IMR-90 (cell line): ENCODE results near the gene SYNE3. TPM values are rescaled to one million over a fixed set of nuclear protein-coding genes. Genes with fewer than 3 reads are reported as not detected.

ENCODE experiments used
- ATAC-seq: fragments of 200-7000 bp; cut with Tn5 transposase; 2 replicates; pipeline ENCODE4 v1.9.1; 2020; ENCODE audit warnings: low read depth, mild to moderate bottlenecking, moderate library complexity
- BruUV-seq: library from RNA; stranded (reverse); fragments of 400-500 nt; replicated peaks from 2 replicates; lab custom pipeline; 2021; lab: Mats Ljungman, UMichigan
- CTCF ChIA-PET: fragments of 300-600 bp; formaldehyde crosslinking; extraction: SDS; loops from one replicate; lab custom pipeline; 2021; ENCODE audit warnings: antibody characterized with exemption; lab: Yijun Ruan, JAX
- POLR2A ChIA-PET: fragments of 300-600 bp; sonication (Branson Sonifier 250); formaldehyde crosslinking; loops from one replicate; lab custom pipeline; 2022; ENCODE audit warnings: antibody characterized with exemption; ENCODE audit not compliant: unreplicated experiment; lab: Charles Lee
- DNase-seq: peaks from one replicate; pipeline ENCODE4 v3.0.0; 2013
- H2AFZ ChIP-seq: replicated peaks from 2 replicates; pipeline ENCODE3; 2013; ENCODE audit warnings: low read length, mild to moderate bottlenecking; ENCODE audit not compliant: poor library complexity
- H2AK5ac ChIP-seq: 2 replicates; pipeline ENCODE4 v1.6.1; 2013; ENCODE audit warnings: low read depth, low read length, inconsistent platforms
- H2AK9ac ChIP-seq: replicated peaks from 2 replicates; pipeline ENCODE3; 2013; ENCODE audit warnings: mild to moderate bottlenecking, low read depth, low read length, moderate library complexity; ENCODE audit not compliant: poor library complexity
- H2BK120ac ChIP-seq: 2 replicates; pipeline ENCODE4 v1.6.1; 2013; ENCODE audit warnings: low read depth, low read length, inconsistent platforms
- H2BK15ac ChIP-seq: 3 replicates; pipeline ENCODE4 v1.6.1; 2013; ENCODE audit warnings: low read depth, low read length, inconsistent platforms
- H2BK20ac ChIP-seq: 2 replicates; pipeline ENCODE4 v1.6.1; 2013; ENCODE audit warnings: low read depth, mild to moderate bottlenecking, inconsistent platforms, low read length, moderate library complexity
- H2BK5ac ChIP-seq: 2 replicates; pipeline ENCODE4 v1.6.1; 2013; ENCODE audit warnings: mild to moderate bottlenecking, low read depth, low read length, inconsistent platforms; ENCODE audit not compliant: poor library complexity, severe bottlenecking
- H3K14ac ChIP-seq: replicated peaks from 2 replicates; pipeline ENCODE4 v1.6.1; 2013; ENCODE audit warnings: low read depth, low read length, inconsistent platforms
- H3K18ac ChIP-seq: 2 replicates; pipeline ENCODE4 v1.6.1; 2013; ENCODE audit warnings: low read depth, low read length, control low read depth
- H3K23ac ChIP-seq: 2 replicates; pipeline ENCODE4 v1.6.1; 2013; ENCODE audit warnings: low read depth, low read length, inconsistent platforms
- H3K27ac ChIP-seq: 2 replicates; pipeline ENCODE4 v1.5.1; 2013; ENCODE audit warnings: mild to moderate bottlenecking, control low read depth, low read length; ENCODE audit not compliant: insufficient read depth
- H3K27me3 ChIP-seq: 2 replicates; pipeline ENCODE4 v1.6.1; 2013; ENCODE audit warnings: low read length; ENCODE audit not compliant: control insufficient read depth, insufficient read depth
- H3K36me3 ChIP-seq: 2 replicates; pipeline ENCODE4 v1.6.1; 2013; ENCODE audit warnings: low read length, mixed read lengths; ENCODE audit not compliant: control insufficient read depth, insufficient read depth
- H3K4ac ChIP-seq: 2 replicates; pipeline ENCODE4 v1.6.1; 2013; ENCODE audit warnings: low read depth, low read length, inconsistent platforms
- H3K4me1 ChIP-seq: 2 replicates; pipeline ENCODE4 v1.6.1; 2013; ENCODE audit warnings: low read length, mixed read lengths; ENCODE audit not compliant: control insufficient read depth, insufficient read depth
- H3K4me2 ChIP-seq: 2 replicates; pipeline ENCODE4 v1.6.1; 2013; ENCODE audit warnings: low read depth, mild to moderate bottlenecking, control low read depth, low read length, moderate library complexity
- H3K4me3 ChIP-seq: 2 replicates; pipeline ENCODE4 v1.5.1; 2013; ENCODE audit warnings: low read depth, mild to moderate bottlenecking, control low read depth, low read length, moderate library complexity; ENCODE audit not compliant: insufficient read depth
- H3K56ac ChIP-seq: 2 replicates; pipeline ENCODE4 v1.6.1; 2013; ENCODE audit warnings: low read length, inconsistent platforms; ENCODE audit not compliant: insufficient read depth; ENCODE audit errors: extremely low read depth
- H3K79me1 ChIP-seq, 2 experiments: 2 replicates each; pipeline ENCODE4 v1.6.1; 2013; ENCODE audit warnings: low read length in 2 of 2, inconsistent platforms in 1 of 2, low read depth in 1 of 2
- H3K9ac ChIP-seq: 2 replicates; pipeline ENCODE4 v1.6.1; 2013; ENCODE audit warnings: low read depth, low read length, control low read depth
- H3K9me1 ChIP-seq: 2 replicates; pipeline ENCODE4 v1.6.1; 2013; ENCODE audit warnings: low read length, inconsistent platforms; ENCODE audit not compliant: insufficient read depth
- H3K9me3 ChIP-seq: 2 replicates; pipeline ENCODE4 v1.6.1; 2013; ENCODE audit warnings: low read length; ENCODE audit not compliant: control insufficient read depth, insufficient read depth
- H4K20me1 ChIP-seq: 2 replicates; pipeline ENCODE4 v1.6.1; 2013; ENCODE audit warnings: low read length, inconsistent platforms; ENCODE audit not compliant: insufficient read depth
- H4K5ac ChIP-seq: 2 replicates; pipeline ENCODE4 v1.6.1; 2013; ENCODE audit warnings: mild to moderate bottlenecking, low read depth, low read length, control low read depth
- H4K8ac ChIP-seq, 2 experiments: 2 replicates each; pipeline ENCODE4 v1.6.1; 2013; ENCODE audit warnings: low read depth in 2 of 2, low read length in 2 of 2, control low read depth in 1 of 2, inconsistent platforms in 1 of 2
- H4K91ac ChIP-seq: 2 replicates; pipeline ENCODE4 v1.6.1; 2013; ENCODE audit warnings: low read depth, low read length, inconsistent platforms; ENCODE audit not compliant: insufficient read depth
- BHLHE40 ChIP-seq: fragments of 150-350 bp; IDR thresholded peaks from 2 replicates; pipeline ENCODE4 v1.6.1; 2016; ENCODE audit warnings: mild to moderate bottlenecking, low read depth, low read length
- CEBPB ChIP-seq: IDR thresholded peaks from 2 replicates; pipeline ENCODE4 v1.6.1; 2012; ENCODE audit warnings: low read depth, low read length, improper control_type of control experiment
- FOS ChIP-seq: fragments of 150-350 bp; IDR thresholded peaks from 2 replicates; pipeline ENCODE4 v1.6.1; 2016; ENCODE audit warnings: low read depth, low read length
- MAFK ChIP-seq: IDR thresholded peaks from 2 replicates; pipeline ENCODE4 v1.6.1; 2012; ENCODE audit warnings: low read depth, low read length, improper control_type of control experiment
- MAZ ChIP-seq: IDR thresholded peaks from 2 replicates; pipeline ENCODE4 v1.6.1; 2012; ENCODE audit warnings: low read depth, mild to moderate bottlenecking, low read length, improper control_type of control experiment, moderate library complexity, borderline replicate concordance
- NFE2L2 ChIP-seq: fragments of 150-350 bp; IDR thresholded peaks from 2 replicates; pipeline ENCODE4 v1.6.1; 2016; ENCODE audit warnings: low read depth, mild to moderate bottlenecking, low read length
- POLR2A ChIP-seq: IDR thresholded peaks from 2 replicates; pipeline ENCODE4 v1.6.1; 2012; ENCODE audit warnings: mild to moderate bottlenecking, low read depth, low read length
- RAD21 ChIP-seq: IDR thresholded peaks from 2 replicates; pipeline ENCODE4 v1.6.1; 2012; ENCODE audit warnings: low read length, improper control_type of control experiment
- RCOR1 ChIP-seq: IDR thresholded peaks from 2 replicates; pipeline ENCODE4 v1.6.1; 2012; ENCODE audit warnings: mild to moderate bottlenecking, low read length, improper control_type of control experiment; ENCODE audit not compliant: insufficient replicate concordance
- RFX5 ChIP-seq: IDR thresholded peaks from 2 replicates; pipeline ENCODE4 v1.8.0; 2012; ENCODE audit warnings: low read depth, mild to moderate bottlenecking, low read length, moderate library complexity
- SMC3 ChIP-seq: fragments of 150-350 bp; IDR thresholded peaks from 2 replicates; pipeline ENCODE4 v1.6.1; 2016; ENCODE audit warnings: low read depth, mild to moderate bottlenecking, antibody characterized with exemption, low read length, moderate library complexity
- WGBS, 2 experiments: methylation state at CpG; one replicate each; pipeline versions ENCODE4 v1.1.5 to v1.1.7; 2013; ENCODE audit warnings: missing lambda C conversion rate in 2 of 2; ENCODE audit not compliant: insufficient read length in 1 of 2; ENCODE audit errors: extremely low coverage in 2 of 2; 5-methylcytosine and 5-hydroxymethylcytosine counted together
- dilution Hi-C: fragments of 300-500 bp; cut with HindIII; formaldehyde crosslinking; loops from one replicate; pipeline ENCODE4 v1.14.3; 2018; ENCODE audit warnings: low sequenced_read_pairs; ENCODE audit not compliant: unreplicated experiment
- in situ Hi-C: fragments of 300-500 bp; cut with MboI; formaldehyde crosslinking; loops from 3 replicates; pipeline ENCODE4 v1.14.3; 2019; ENCODE audit warnings: low sequenced_read_pairs, inconsistent platforms, mixed read lengths
- intact Hi-C: fragments of 100-400 bp; cut with micrococcal nuclease; formaldehyde crosslinking; loops from 2 replicates; pipeline ENCODE4 v1.10.0; 2022
- polyA plus RNA-seq, 3 experiments: library from polyadenylated mRNA; depleted of rRNA; stranded (reverse); fragments of >200 nt; gene quantifications; 2 replicates each; pipeline ENCODE4 v1.2.3, GENCODE V29; 2012; ENCODE audit warnings: low replicate concordance in 1 of 3
- total RNA-seq: library from RNA; depleted of rRNA; stranded (reverse); fragments of >200 nt; gene quantifications from 2 replicates; pipeline ENCODE4 v1.2.3, GENCODE V29; 2012
- TF ChIP-seq, protein P1 (sequence below): conservative IDR thresholded peaks from 2 replicates; pipeline ENCODE4 v1.5.1; 2012; ENCODE audit warnings: mild to moderate bottlenecking, low read depth, low read length, improper control_type of control experiment

Gene SYNE3
- total and polyA plus RNA-seq, 2 of the 4 experiments (the other 2 are of a cell fraction) = 2.9 to 5.0 TPM

DNA sequence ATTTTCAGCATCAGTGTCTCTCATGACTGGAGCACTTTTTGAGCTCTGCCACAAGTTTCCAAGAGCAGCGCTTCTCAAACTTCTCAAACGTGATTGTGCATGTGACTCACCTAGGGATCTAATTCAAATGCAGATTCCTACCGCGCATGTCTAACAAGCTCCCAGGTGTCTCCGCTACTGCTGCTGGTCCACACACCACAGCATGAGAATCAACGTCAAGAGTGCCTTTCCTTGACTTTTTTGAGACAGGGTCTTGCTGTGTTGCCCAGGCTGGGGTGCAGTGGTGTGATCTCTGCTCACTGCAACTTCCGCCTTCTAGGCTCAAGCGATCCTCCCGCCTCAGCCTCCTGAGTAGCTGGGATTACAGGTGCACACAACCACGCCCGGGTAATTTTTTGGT lies 40.8 kb upstream of the SYNE3 start:
- ATAC-seq (no peak), DNase-seq (no peak)
- Histone ChIP-seq H2AK9ac (no peak overlapping the region), H4K5ac (no peak overlapping the region), H3K4me3 (no peak overlapping the region), H3K4me2 (no peak overlapping the region), H2BK15ac (no peak overlapping the region), H2BK120ac (no peak overlapping the region), H4K8ac (no peak overlapping the region), H3K56ac (no peak overlapping the region), H3K36me3 (no peaks in the 10 kb centered on the region), H3K4me1 (no peaks in the 10 kb centered on the region), H4K91ac (no peak overlapping the region), H3K9me1 (no peaks in the 10 kb centered on the region), H3K14ac (no peak overlapping the region), H3K9me3 (no peaks in the 10 kb centered on the region), H3K18ac (no peak overlapping the region), H4K20me1 (no peaks in the 10 kb centered on the region), H2AK5ac (no peak overlapping the region), H3K27ac (no peak overlapping the region), H3K23ac (no peak overlapping the region), H3K27me3 (peaks cover 7% of the 10 kb centered on the region), H3K9ac (no peak overlapping the region), H2BK20ac (no peak overlapping the region), H2AFZ (no peak overlapping the region), H3K79me1 (no peaks in the 10 kb centered on the region), H3K4ac (no peak overlapping the region), H2BK5ac (no peak overlapping the region)
- intact Hi-C loops (no loop called here), dilution Hi-C loops (loop anchor here (25.0 kb wide), 1 partner anchor 230 kb away; no protein-coding TSS in a partner anchor), in situ Hi-C loops (loop anchor here (10.0 to 25.0 kb wide), 2 partner anchors 438 to 855 kb away; no protein-coding TSS in a partner anchor)
- CTCF ChIA-PET = no interaction called here
- POLR2A ChIA-PET = interaction anchor here (1.1 kb wide), 1 partner anchor 23 kb away, joined by 13 read pairs; no protein-coding TSS in a partner anchor
- no TSS peak for BruUV-seq
- 83% methylated on average over 2 of the region's 11 CpGs; no CpG with 5 or more reads in 1 of the 2 experiments for WGBS, 2 experiments
- TF ChIP-seq CEBPB = no peak
- no peak for TF ChIP-seq RAD21
- TF ChIP-seq RCOR1 = no peak
- no peak for TF ChIP-seq FOS
- TF ChIP-seq MAFK = no peak
- TF ChIP-seq, protein P1, sequence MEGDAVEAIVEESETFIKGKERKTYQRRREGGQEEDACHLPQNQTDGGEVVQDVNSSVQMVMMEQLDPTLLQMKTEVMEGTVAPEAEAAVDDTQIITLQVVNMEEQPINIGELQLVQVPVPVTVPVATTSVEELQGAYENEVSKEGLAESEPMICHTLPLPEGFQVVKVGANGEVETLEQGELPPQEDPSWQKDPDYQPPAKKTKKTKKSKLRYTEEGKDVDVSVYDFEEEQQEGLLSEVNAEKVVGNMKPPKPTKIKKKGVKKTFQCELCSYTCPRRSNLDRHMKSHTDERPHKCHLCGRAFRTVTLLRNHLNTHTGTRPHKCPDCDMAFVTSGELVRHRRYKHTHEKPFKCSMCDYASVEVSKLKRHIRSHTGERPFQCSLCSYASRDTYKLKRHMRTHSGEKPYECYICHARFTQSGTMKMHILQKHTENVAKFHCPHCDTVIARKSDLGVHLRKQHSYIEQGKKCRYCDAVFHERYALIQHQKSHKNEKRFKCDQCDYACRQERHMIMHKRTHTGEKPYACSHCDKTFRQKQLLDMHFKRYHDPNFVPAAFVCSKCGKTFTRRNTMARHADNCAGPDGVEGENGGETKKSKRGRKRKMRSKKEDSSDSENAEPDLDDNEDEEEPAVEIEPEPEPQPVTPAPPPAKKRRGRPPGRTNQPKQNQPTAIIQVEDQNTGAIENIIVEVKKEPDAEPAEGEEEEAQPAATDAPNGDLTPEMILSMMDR = no peak
- TF ChIP-seq POLR2A = no peak
- TF ChIP-seq RFX5 = no peak
- TF ChIP-seq BHLHE40 = no peak
- TF ChIP-seq NFE2L2 = no peak
- TF ChIP-seq MAZ = no peak
- TF ChIP-seq SMC3 = no peak
